HG03520 (cell line): ENCODE measurements around the gene ZNF598.

Experiments
- ATAC-seq: cut with Tn5 transposase; IDR thresholded peaks from one replicate; pipeline ENCODE4 v1.9.1; 2021; ENCODE audit warnings: mild to moderate bottlenecking, moderate library complexity; ENCODE audit not compliant: unreplicated experiment

ZNF598 gene

DNA sequence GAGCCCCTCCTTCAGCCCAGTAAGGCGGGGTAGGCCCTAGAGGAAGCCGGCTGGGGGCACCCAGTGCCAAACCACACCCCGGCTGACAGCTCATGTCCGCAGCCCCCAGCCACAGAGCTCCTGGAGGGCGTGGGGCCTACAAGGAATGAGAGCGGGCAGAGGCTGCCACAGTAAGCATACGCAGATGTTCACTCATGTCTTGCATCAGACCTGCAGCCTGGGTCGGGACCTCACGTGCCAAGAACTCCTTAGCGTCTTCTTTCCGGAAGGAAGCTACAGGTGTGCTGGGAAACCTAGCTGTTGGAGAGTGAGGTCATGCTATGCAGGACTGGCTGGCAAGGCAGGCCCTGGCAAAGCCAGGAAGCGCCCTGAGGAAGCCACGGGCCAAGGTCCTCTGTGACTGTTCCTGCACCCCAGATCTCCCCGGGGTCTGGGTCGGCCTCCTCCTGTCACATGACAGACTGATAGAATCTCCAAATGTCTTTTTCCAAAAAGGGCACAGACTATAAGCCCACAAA is 1.6 kb downstream of the ZNF598 start:
- ATAC-seq = no peak

- no peak for ATAC-seq
These were observed 2.4 kb downstream of the ZNF598 start for GRCh38 chr16:2007081-2007836.

DNA sequence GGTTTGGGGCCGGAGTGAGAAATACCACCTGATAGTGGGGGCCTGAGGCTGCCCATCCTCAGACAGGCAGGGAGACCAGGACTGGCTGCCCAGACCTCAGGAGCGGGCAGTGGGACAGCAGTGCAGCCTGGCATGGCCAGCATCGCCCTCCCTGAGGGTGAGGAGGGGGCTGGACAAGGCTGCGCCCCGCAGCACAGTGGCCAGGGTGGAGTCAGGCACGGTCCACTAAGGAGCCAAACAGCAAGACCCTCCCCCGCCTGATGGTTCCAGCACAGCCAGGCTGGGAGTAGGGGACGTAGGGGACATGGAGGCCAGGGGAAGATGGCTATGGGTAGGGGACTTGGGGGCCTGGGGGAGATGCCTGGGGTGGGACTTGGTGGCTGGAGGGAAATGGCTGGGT is 3.3 kb downstream of the ZNF598 start:
- ATAC-seq = no peak

DNA sequence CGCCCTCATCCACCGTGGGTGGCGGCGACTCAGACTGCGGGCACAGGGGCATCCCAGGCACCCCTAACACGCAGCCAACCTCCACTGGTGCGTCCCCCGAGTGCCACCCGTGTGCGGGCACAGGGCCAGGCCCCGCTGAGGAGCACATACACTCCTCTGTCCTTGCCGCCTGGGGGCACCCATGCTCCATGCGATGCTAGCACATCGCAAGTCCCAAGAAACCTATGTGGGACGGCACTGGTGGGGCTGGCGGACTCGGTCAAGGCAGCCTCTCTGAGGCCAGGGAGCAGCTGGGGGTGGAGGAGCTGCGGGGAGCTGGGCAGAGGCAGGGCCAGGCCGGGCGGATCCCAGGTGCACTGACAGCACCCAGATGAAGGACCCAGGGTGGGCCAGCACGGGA is 4.0 kb downstream of the ZNF598 start:
- ATAC-seq = no peak

DNA sequence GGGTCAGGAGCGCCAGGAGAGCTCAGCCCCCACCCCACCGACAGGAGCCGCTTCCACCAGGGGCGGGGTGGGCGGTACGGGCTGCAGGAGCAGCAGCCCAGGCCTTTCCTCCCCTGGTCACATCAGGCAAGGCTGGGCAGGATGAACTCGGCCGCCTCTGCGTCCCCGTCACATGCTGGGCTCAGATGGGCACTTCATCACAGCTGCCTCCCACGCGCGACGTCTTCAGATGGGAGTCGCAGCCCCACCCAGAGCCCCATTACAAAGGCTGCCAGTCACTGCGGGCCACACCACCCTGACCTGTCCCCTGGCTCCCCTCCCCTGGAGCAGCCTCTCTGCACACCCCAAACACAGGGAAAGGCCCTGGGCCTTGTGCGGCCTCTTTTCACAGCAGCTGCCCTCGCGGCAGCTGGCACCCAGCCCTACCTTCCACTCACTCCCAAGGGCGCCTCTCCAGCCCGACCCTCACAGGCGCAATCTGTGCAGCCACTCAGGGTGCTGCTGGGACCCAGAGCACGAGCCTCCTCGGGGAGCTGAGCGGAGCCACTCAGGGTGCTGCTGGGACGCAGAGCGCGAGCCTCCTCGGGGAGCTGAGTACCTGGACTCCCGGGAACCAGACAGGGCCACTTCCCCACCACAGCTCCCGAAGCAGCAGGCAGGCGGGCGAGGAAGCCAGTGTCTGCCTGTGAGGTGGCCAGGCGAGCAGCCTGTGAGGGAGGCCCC is 4.7 kb downstream of the ZNF598 start:
- ATAC-seq = no peak

GRCh38 chr16:2003827-2004641 is 5.6 kb downstream of the ZNF598 start:
- ATAC-seq = no peak

GRCh38 chr16:2003231-2003826 is 6.3 kb downstream of the ZNF598 start:
- no peak for ATAC-seq

- no peak for ATAC-seq
These were observed 7.0 kb downstream of the ZNF598 start for GRCh38 chr16:2002406-2003230.

- ATAC-seq = no peak
These were observed 7.9 kb downstream of the ZNF598 start for GRCh38 chr16:2001456-2002355.

- no peak for ATAC-seq
These were observed 8.6 kb downstream of the ZNF598 start for GRCh38 chr16:2001035-2001434.

DNA sequence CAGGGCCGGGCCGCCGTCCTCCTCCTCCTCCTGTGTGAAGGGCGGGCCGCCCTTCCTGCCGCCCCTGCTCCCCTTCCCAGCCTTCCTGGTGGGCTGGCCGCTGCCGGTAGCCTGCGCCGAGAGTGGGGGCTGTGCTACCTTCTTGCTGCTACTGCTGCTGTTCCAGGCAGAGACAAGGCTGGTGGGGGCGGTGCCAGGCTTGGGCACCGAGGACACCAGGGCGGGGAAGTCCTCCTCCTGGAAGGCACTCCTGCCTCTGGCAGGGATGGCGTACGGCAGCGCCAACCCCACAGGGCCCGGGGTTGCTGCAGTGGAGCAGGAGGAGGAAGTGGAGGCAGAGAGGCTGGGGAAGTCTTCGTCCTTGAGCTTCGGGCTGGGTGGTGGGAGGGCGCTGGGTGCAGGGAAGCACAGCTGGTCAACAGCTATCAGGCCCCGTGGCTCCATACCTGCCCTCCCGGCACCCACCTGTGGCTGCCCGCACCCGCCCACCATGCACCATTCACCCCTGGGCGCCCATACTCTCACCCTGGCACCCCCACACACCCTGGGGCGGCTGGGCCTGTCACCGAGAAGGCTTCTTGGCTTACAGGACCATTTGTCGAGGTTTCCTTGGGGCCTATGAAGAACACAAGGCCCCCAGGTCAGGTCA is 9.6 kb downstream of the ZNF598 start:
- ATAC-seq = no peak

DNA sequence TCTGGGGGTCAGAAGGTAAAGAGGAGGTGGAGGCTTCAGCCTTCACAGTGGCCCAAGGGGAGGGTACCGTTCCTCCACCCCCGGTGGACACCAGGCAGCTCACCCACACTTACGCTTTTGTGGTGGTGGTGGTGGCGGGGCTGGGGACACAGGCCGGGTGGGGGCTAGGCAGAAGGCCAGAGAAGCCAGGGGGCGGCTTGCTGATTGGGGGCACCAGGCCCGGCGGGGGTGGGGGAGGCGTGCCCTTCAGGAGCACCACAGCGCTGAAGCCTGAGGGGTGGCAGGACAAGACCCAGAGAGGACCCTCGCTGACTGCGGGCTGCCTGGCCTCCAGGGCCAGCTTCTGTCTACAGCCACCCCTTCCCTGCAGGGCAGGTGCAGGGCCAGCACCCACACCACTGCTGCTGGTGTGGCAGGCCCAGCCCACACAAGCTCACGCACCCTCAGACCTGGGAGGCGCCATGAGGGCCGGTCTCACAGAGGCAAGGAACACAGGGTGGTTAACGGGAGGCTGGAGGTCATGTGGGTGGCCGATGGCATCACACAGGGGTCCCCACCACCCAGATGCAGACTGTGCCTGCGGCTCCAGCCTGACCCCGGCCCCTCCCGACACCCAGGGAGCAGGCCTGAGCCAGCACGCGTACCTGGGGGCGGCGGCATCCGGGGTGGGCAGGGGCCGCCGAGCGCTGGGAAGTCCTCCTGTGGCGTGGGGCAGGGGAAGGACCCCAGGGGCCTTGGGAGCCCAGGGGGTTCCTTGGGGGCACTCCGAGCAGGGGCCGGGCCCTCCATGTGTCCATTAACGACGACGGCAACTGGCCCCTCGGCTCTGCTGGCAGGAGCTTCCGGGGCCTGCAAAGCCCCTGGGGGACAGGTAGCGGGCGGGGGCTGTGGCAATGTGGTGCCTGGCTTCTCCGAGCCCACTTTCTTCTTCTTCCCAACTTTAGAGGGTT is 10.5 kb downstream of the ZNF598 start:
- ATAC-seq = no peak

DNA sequence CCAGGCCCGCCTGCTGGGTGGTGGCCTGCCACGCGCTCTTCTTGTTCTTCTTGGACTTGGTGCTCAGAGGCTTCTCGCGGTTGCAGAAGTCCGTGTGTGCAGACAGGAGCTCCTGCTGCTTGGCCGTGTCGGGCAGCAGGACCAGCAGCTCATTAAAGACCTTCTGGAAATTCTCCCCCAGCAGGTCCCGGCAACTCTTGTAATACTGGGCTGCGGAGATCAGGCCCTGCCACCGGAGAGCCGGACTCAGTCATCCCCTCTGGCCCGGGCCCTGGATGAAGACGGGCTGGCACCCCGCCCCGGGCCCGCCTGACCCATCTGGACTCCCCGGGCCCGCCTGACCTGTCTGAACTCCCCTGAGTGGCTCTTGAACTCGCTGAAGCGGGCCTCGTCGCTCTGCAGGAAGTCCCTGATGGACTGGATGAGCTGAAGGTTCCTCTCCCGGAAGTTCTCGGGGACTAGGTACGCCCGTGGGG is 11.2 kb downstream of the ZNF598 start:
- no peak for ATAC-seq

- ATAC-seq = no peak
These were observed 11.9 kb downstream of the ZNF598 start for GRCh38 chr16:1997494-1998359.

- ATAC-seq = no peak
These were observed 15.9 kb downstream of the ZNF598 start for GRCh38 chr16:1993731-1994131.

GRCh38 chr16:1992704-1993317 is 16.8 kb downstream of the ZNF598 start:
- no peak for ATAC-seq
